ENCODE data around the gene NRP1.

GRCh38 chr10:33229252-33229948, 105.1 kb downstream of the NRP1 start:
- TF ChIP-seq CTCF (IDR thresholded peaks at IDR 0.05) (no peak), EZH2phosphoT487 (IDR thresholded peaks at IDR 0.05; ENCODE audit: borderline replicate concordance, low read depth) (no peak), SIN3A (IDR thresholded peaks at IDR 0.05; ENCODE audit: borderline replicate concordance, low read depth, low read length) (no peak), SMC3 (IDR thresholded peaks at IDR 0.05; ENCODE audit: low read depth, low read length) (no peak), REST (IDR thresholded peaks at IDR 0.05; ENCODE audit: low read depth, low read length) (no peak), NFIC (IDR thresholded peaks at IDR 0.05; ENCODE audit: borderline replicate concordance) (no peak), EP300 (IDR thresholded peaks at IDR 0.05; ENCODE audit: borderline replicate concordance in 1 of 2, low read depth in 1 of 2, low read length in 1 of 2) (no peak), TEAD4 (IDR thresholded peaks at IDR 0.05; ENCODE audit: borderline replicate concordance, insufficient read depth) (no peak), RAD21 (IDR thresholded peaks at IDR 0.05; ENCODE audit: low read length) (no peak), RCOR1 (IDR thresholded peaks at IDR 0.05; ENCODE audit: low read length) (no peak)

Measured in SK-N-SH (cell line).